Body of pancreas (tissue), 4 donors: Measurements from ENCODE around the gene WNT7B.

Experiments
- CTCF ChIP-seq, 7 experiments: fragments of 450-650 bp in 4 of 7; fragments of 200-600 bp in 3 of 7; sonication (generic) in 3 of 7; IDR thresholded peaks; one replicate each; pipeline ENCODE4 v1.5.1; 2016 to 2019; ENCODE audit warnings: antibody characterized with exemption in 7 of 7
- POLR2A ChIP-seq, 3 donors: fragments of 450-650 bp; IDR thresholded peaks; one replicate each; pipeline ENCODE4 v1.6.1; 2016; ENCODE audit warnings: antibody characterized with exemption in 3 of 3, mild to moderate bottlenecking in 2 of 3

GRCh38 chr22:45892681-45893461 lies 84.1 kb downstream of the WNT7B start:
- no peak for TF ChIP-seq CTCF (IDR thresholded peaks at IDR 0.05)
- no peak for TF ChIP-seq POLR2A (IDR thresholded peaks at IDR 0.05)
